ENCODE results near the gene COQ9.

Gene COQ9

DNA sequence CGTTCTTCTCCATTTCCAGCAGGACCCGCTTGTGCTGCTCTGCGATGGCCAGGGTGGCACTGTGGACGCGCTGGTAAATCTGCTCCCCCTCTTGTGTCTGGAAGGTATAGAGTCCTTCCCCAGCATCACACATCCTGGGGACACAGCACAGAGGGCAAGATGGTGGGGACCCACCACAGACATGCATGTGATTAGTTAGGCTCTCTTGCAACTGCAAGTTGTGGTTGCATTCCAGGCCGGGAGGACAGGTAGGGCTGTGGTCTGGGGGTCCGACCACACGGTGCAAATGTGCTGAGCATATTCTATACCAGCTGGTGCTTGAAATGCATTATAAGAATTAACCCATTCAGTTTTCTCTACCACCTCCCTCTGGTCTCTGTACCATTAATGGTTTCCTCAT is 26.6 kb downstream of the COQ9 start:
- no peak for DNase-seq

DNA sequence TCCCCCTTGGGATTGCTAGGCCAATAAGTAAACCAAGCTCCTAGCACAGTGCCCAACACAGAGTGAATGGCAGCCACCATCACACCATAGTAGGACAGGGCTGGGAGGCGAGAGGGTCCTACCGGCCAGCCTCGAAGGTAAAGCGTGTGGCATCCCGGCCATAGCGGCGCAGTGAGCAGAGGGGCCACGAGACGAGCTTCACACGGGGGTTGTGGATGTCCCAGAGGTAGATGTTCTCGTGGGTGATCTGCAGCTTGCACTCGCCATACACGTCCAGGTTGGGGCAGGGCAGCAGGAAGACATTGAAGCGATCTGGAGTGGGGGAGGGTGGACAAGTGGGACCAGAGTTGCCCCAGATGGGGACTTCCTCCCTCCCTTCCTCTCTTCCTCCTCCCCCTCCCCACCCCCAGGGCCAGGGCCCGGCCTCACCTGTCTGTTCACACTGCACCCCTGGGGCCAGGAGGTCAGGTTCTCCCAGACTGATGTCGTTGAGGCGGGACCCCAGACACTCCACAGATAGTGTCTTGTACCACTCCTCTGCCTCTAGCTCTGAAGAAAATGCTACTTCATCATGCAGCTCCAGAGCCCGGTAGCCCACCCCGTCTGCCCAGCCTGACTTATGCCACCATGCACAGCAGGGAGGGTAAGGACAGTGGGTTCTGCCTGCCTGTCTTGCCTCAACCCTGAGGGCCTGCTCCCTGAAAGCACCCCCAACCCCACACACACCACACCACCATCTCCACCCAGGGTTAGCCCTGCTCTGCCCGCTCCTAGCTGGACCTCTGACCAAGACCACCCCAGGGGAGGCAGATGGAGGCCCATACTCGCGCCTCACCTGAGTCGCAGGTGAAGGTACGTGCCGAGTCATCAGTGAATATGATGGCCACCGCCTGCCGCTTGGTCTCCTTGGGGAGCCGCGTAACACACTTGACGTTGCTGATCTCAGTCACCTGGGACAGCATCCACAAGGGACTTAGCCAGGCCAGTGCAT is 27.7 kb downstream of the COQ9 start:
- DNase-seq, result peak; percentile 88

DNA sequence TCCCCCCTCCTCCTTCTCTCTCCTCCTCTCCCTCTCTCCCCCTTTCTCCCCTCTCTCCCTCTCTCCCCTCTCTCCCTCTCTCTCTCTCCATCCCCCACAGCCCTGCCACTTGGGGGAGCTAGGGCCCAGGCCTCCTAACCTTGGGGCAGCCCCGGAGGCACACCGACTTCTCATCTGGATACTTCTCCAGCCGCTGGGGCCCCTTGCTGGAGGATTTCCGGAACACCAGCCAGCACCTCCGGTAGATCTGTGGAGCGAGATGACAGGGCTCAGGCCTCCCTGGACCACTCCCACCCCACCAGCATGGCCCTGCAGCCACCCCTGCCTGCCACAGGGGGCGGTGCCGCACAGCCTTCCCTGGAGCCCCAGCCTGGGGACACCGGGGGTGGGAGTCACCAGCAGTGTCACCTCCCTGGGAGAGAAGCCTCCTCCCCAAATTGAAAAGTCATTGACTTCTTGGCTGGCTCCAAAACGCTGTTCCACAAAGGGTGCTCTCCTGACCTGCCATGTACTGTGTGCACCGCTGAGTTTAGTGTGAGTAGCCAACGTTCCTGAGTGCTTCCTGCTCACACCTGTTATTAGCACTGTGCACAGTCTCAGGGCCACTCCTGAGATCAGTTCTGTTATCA is 28.5 kb downstream of the COQ9 start:
- DNase-seq, result peak; percentile 97

DNA sequence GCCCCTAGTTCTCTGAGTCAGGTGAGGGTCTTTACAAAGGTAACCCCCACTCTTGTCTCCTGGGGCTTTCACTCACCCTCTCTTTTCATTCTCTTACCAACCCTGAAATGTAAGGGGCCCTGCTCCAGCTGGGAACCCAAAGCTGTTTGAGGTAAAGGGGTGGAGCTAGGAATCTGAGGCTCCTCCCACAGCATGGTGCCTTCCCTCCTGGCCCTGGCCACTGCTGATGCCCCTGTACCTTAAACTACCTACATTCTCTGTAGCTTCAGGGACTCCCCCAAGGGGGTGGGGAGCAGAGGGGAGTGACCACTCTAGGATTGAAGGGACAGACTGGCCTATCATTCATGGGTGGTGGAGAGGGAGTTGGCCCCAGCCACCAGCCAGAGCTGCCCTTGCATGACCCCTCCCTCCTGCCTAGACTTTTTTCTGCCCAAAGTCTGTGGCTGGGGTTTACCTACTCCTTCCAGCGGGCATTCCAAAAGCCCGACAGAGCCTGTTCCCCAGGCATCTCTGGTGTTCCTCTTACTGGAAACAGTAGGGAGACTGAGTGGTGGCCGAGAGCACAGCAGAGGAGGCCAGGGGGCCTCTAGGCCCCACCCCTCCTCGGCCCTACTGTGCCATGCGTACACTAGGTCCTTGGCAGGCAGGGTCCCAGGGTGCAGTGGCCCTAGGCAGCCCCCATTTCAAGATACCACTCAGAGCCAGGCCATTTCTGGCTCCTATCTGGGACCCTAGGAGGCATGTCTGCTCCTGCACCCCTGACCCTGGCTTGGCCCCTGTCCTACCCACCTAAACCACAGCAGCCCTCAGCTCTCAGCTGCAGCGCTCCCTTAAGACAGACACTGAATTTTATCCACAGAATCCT is 29.5 kb downstream of the COQ9 start:
- DNase-seq, result peak; percentile 35

DNA sequence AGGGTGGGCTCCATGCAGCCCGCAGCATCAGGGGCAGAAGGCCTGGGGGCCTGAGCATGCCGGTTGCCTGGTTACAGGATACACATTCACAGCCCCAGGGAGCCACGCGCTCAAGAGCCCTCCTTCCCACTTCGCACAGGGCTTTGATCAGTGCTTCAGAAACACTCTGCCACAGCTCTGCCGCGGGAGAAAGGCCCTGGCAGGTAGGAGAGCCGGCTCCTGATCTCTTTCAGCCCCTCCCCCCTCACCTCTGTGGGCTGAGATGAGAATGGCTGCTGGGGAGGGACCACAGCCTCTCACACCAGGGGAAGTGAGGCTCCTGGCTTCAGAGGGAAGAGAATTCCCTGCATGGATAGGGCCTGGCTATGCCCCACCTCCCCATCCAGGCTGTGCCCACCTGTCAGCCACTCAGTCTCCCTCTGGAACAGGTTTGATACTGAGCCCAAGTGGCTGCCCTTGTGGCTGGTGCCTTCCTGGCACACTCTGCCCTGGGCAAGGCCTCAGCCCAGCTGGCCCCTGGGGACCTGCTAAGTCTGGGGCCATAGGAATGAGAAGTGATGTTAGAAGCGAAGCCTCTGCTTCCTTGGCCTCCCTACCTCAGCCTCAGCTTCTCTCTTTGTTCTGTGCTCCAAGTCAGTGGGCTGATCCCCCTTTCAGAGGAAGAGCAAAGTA is 30.4 kb downstream of the COQ9 start:
- DNase-seq, result peak; percentile 38

DNA sequence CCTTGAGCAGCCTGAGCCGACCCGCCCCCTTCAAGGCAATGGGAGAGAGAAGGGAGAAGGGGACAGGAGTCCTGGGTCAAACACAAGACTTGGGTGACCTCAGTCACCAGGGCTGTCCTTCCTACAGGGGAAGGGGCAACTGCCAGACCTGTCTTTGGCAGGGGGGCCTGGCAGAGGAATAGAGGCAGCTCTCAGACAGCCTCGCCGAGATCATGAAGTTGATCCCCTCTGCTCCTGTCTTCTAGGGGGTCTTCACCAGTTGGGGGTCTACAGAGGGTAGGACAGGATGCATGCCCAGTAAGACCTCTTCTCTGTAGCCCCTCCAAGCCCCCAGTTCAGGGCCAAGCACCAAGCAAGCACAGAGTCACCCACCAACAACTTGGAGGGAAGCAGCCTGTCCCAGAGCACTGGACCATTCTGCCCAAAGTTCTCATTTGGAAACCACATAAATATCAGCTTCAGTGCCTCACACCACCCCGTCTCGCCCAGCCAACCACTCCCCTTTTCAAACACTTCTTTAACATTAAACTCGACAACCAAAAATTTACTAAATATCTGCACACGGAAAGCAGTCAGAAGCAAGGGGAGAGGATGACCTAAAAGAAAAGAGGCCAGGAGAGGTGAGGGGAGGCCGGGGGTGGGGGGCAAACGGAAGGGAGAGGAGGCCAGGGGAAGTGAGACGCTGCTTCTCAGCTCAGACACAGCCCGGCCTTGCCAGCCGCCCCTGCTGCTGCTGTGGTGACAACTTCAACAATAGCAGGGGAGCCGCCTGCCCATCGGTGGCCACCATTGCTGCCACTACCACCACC is 31.3 kb downstream of the COQ9 start:
- no peak for DNase-seq

DNA sequence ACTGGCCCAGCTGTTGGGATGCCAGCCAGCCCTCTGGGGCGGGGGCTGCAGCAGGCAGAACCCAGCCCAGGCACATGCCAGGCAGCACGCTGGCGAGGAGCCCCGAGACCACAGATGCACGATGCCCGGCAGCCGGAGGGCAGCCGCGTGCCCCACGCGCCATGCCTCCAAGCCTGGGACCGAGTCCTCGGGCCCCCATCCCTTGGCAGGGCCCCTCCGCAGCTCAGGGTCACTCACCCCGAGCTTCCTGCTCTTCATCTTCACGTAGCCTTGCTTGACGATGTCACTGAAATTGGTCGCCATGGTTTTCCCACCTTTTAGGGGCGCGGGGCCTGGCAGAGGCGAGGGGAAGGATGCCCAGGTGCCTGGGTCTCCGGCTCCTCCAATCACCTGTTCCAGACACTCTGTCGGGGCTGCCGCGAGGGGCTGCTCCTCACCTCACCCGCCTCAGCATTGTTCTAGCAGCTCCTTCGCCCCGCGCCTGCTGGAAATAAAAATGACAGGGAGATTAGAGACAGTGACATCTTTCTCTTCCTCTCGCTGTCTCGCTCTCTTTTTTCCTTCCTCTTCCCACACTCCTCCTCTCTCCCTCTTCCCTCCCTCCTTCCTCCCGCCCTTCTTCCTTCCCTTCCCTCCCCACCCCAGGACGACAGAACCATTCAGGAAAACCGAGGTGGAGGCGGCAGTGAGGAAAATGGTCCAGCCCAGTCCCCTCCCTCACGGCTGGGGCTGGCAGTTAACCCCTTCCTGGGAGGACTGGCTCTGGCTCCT is 32.1 kb downstream of the COQ9 start:
- DNase-seq, result no peak

DNA sequence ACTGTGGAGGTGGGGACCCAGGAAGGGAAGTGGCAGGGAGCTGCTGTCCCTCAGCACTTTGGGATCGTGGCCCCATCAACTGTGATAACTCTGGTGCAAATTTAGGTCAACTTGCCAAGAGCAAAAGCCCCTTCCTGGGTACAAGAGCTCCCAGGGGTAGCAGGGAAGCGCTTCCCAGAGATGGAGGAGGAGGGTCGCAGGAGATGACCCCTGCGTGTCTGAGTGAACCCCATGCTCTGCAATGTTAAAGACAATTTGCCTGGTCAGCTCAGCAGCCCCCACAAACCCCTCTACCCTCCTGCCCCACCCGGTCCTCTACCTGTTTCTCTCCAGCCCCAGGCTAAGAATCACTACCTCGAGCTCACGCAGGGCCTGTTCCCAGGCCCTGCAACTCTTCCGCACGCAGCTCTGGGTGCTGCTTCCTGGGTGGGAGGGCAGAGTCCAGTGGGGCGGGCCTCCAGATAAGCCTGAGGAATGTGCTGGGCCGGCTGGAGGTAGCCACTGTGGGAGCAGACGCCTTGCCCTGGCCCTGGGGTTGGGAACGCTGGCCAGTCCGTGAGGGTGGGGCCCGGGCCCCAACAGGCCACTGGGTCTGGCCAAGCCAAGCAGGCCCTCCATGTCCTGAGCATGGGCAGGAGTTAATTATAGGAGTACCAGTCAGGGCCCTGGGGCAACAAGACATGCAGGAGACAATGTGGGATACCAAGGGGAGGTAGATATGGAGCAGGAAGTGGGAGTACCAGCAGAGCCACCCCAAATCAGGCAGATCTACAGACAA is 32.9 kb downstream of the COQ9 start:
- DNase-seq, result peak; percentile 55

DNA sequence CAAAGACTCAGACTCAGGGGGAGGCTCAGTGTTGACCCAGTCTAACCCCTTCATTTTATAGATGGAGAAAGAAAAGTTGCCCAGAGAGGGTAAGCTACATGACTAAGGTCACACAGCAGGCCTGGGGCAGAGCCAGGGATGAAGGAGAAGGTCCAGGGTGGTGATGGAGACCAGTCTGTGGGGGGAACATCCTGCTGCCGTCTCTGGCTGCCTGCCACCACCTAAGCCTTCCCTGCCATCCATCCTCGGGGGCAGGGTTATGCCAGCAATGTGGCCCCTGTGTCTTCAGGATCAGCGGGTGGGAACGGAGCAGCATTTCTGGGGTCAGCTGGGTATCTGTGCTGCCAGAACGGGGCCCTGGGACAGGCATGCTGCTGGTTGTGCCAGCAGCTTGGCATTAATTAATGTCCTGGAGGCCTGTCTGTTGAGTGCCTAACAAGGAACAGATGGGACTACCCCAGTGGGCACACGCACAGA is 33.5 kb downstream of the COQ9 start:
- DNase-seq, result no peak

DNA sequence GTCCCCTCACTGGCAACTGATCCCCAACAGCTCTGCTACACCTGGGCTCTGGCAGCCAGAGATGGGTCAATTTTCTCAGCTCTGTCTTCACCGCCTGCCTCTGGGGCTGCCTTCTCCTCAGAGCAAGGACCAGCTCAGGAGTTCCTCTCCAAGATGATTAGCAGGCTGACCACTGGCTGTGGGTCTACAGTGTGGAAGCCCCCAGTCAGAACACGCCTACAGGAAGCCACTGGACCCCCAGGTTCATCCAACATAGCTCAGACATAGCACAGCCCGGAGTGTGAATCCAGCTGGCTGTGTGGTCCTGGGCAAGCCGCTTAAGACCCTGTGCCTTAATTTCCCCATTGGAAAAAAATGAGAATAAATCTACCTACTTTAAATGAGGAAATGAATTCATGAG is 34.1 kb downstream of the COQ9 start:
- DNase-seq, result no peak

DNA sequence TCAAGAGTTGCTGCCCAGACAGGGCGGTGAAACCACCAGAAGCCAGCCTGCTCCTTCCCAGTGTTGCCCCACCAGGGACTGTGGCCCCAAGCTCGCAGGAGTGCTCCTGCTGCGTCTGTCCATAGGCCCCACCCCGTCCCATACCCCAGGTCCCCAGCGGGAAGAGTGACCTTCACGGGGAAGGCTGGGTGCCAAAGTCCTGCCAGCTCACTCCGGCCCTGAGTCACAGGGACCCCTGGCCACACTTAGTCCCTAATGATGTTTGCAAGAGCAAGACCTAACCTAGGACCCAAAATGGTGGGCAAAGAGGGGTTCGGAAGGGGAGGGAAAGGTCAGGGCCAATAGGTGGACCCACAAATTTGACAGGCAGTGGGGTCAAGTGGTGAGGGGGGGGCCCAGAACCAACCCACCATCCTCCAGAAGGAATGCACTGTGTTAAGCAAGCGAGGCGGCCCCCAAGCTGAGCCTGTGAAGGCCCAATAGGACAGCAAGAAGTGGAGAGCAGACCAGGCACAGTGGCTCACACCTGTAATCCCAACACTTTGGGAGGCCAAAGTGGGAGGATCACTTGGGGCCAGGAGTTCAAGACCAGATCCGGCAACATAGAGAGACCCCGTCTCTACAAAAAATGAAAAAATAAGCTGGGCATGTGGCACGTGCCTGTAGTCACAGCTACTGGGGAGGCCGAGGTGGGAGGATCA is 35.7 kb downstream of the COQ9 start:
- no peak for DNase-seq

DNA sequence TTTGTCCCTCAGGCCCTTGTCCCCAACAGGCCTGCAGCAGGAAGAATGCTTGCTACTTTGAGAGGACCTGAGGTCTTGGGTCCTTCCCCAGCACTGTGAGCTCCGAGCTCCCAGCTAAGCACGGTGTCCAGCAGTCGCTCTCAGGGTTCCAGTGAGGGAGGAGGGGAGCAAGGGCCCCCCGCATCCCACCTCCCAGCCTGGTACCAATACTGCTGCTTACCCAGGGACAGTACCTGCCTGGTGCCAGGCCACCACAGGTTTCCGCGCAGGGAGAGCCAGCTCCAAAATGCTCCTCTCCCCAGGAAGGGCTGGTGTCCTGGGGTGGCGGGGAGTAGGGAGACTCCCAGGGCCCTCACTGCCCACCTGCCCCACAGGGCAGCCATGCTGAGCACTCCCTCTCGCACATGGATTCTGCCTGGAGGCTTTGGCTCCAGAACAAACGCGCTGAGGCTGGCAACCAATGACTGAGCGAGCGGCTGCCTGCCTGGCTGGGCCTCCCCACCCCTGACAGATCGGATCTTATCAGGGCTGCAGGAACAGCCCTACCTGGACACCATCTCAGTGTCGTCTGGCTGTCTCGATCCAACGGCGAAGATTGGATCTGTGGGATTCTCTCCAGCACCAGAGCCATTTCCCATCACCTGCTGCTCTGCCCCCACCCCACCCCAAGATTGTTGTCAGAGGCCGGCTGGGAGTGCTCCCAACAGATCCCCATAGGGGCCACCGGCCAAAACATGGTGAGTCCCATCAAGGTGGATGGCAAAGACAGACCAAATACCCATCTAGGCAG is 36.6 kb downstream of the COQ9 start:
- no peak for DNase-seq

DNA sequence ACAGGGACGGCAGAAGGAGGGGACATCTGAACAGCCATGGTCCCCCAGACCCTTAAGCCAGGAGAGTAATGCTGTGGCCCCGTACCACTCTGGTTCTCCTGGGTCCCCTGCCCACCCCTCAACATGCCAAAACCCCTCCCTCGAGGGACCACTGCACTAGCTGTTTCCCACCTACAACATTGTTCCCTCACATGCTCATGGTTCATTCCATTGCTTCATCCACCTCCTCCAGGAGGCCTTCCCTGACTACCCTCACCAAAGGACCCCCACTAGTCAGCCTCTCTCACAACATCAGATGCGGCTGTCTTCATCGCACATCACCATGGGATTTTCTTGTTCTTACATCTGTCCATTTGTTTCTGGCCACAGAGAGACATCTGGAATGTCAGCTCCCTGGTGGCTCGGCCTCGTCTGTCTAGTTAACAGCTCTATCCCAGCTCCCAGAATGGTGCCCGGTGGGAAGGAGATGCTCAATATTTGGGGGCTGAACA is 37.3 kb downstream of the COQ9 start:
- DNase-seq, result no peak

DNA sequence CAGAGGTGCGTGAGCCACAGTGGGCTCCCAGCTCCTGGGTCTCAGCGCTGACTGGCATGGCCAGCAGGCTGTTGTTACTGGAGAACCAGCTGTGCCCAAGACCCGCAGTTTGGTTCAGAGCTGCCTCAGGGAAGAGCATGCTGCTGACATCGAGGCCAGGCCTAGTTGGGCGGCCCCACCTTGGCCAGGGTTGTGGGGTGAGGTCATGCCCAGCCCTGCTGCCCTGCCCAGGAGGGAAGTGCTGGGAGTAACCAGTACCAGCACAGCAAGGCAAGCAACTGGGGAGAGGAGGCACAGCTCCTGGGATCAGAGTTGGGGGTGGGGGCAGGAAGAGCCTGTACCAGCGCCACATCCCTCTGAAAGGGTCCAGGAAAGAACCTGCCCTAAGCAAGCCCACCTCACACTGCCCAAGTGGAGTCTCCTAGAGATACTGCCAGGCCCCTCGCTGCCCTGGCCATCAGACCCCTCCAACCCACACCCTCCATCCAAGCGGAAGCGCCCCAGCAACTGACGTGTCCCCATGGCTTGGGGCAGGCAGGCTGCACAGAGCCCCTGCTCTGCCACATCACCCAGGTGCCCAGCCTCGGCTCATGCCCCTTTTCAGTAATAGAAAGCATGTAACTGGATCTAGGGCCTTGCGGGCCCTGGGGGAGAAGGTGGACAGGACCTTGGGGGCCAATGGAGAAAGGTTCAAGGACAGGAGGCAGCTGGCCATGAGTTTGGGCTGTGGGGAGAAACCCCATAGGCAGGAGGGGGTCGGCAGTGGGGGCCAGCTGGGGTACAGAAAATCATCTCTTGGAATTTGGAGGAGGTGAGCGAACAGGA is 38.0 kb downstream of the COQ9 start:
- DNase-seq, result no peak

DNA sequence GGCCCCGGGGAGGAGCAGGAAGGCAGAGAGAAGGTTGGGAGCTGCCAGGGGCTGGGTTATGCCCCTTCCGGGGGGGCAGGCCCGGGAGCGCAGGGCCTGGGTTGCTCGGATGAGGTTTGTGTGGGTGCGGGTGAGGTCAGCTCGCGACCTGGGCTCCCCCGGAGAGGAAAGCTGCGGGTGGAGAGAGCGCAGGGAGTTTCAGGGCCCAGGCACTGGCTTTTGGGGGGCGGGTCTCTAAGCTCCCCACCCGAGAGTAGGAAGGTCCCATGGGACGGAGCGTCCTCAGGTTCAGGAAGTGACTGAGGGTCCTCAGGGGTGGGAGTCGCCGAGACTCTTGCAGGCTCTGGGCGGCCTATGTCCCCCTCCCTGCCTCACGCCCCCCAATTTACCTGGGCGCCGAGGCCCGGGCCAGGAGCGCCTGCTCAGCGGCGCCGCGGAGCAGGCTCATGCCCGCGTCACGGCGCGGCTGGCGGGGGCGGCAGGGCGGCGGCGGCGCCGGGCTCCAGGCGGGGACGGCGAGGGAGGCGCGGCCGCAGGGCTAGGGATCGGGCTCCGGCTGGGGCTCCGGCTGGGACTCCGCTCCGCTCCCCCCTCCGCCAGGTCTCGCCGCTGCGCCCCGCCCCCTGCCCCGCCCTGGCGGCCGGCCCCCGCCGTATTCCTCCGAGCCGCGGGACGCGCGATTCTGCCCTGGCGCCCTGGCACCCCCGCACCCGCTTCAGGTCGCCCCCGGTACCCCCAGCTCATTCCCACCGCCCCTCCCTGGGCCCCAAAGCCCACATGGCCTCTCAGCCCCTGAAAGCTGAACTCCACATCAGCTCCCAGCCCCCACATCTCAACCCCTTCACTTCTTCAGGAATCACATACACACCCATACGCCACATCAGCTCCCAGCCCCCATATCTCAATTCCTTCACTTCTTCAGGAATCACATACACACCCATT is 38.9 kb downstream of the COQ9 start, which contains the start of gene DOK4:
Gene DOK4 (minus strand): TSS at position 578 of the 942 bp plus-strand sequence. CDS start 6,986 bp downstream, outside the sequence.
- DNase-seq, result peak; percentile 91

All from DMS53 (cell line).